HG02798 (cell line): ENCODE results near the gene PIK3R3.
"Not testable (repeated sequence)": the region's sequence is repeated elsewhere in the genome, so short reads cannot be mapped to it uniquely, and the experiment has no call there.

ENCODE experiments used
- ATAC-seq: cut with Tn5 transposase; IDR thresholded peaks from one replicate; pipeline ENCODE4 v1.9.1; 2021; ENCODE audit warnings: mild to moderate bottlenecking; ENCODE audit not compliant: unreplicated experiment, poor library complexity

Gene PIK3R3

DNA sequence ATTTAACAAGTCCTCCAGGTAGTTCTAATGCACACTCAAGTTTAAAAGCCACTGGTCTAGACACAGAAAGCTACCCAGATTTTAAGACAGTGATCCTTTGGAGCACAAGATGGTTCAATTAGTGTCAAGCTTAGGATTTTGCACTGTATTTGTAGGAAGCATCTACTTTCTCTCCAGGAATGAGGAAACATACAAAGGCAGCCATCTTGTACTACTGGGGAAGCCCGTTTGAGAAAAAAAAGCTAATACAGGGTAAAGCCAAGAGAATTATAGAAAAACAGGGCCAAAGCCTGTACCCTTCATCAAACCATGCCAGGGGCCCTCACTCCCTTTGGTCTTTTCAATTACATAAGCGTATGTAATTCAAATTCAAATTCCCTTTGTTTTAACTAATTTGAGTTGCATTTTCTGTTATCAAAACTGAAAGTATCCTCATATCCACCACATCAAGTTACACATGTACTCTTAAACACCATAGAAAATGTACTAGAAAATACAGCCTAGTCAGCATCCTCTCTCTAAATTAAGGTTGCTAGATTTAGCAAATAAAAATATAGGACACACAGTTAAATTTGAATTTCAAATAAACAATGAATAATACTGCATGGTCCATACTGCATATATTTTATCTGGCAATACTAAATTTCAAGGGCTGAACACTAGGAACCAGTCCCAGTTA lies 17.4 kb downstream of the PIK3R3 start:
- ATAC-seq, result no peak

DNA sequence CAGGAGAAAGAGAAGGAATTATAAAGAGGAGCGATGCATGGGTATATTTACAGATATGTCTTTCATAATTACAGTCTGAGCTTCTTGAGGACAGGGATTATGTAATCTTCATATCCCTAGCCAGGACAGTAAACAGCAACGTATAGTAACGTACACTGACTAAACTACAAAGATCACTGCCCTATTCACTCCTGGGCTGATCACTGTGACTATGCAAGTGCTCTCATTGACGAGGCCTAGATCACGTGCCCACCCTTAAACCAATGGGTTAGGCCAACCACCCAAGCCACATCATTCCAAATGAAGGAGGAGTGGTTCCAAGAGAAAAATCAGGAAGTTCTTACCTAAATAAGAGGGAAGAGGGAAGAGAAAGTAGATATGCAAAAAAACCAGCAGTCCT lies 18.5 kb downstream of the PIK3R3 start:
- no peak for ATAC-seq

DNA sequence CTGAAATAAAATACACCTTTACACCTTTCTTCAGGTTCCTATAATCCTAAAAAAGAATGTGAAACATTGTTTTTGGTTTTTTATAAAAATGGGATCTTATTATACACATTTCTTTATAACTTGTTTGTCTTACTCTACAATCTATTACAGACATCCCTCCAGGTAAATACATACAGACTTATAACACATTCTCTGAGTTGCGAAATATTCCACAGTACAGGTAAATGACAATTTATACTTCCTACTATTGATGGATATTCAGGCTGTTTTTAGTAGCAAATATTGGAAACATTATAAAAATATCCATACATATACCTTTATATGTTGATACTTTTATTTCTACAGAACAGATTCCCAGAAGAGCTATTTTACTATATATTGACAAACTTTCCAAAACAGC lies 20.3 kb downstream of the PIK3R3 start:
- ATAC-seq, result no peak

DNA sequence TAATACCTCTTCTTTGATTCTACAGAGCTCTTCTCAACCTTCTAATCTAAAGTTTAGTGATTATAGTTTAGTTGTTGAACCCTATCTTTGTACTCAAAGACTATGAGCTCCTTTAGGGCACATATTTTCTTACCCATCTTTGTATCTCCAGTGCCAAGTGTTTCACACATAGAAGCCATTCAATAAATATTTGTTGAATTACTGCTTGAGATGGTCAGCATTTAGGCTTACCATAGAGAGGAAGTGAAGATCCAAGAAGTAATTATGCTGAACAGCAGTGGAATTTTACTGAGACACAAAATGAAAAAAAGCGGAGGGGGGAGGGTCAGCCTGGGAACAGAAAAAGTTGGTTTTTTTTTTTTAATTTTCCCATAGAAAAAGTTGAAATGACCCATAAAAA lies 21.9 kb downstream of the PIK3R3 start:
- no peak for ATAC-seq

DNA sequence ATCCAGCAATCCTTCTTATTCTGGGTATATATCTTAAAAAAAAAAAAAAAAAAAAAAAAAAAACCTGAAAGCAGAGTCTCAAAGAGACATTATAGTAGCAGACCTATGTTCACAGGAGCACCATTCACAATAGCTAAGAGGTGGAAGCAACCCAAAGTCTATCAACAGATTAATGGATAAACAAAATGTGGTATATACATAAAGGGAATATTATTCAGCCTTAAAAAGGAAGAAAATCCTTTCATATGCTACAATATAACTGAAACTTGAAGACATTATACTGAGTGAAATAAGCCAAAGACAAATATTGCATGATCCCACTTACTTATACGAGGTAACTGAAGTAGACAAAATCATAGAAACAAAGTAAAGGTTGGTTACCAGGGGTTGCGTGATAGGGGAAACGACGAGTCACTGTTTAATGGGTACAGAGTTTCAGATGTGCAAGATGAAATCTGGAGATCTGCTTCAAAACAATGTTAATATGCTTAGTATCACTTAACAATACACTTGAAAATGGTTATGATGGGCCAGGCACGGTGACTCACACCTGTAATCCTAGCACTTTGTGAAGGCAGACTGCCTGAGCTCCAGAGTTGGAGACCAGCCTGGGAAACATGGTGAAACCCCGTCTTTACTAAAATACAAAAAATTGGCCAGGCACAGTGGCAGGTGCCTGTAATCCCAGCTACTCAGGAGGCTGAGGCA lies 29.5 kb downstream of the PIK3R3 start:
- no peak for ATAC-seq

DNA sequence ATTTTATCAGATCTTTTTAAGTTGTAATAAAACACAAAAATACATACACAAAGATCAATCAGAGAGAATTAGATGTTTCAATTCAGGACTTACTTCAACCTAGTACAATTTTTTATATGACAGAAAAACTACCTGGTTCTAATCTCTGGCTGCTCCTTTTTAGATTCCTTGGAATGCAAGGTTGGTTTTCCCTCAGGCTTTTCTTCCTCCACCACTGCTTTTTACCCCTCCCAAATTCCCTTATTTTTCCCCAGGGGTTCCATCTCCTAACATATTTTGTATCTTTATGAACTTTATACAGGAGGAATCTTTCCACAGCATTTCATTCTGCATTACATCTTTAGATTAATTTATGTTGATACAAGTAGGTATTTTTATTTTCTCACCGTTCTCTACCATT lies 33.2 kb downstream of the PIK3R3 start:
- ATAC-seq, result no peak

DNA sequence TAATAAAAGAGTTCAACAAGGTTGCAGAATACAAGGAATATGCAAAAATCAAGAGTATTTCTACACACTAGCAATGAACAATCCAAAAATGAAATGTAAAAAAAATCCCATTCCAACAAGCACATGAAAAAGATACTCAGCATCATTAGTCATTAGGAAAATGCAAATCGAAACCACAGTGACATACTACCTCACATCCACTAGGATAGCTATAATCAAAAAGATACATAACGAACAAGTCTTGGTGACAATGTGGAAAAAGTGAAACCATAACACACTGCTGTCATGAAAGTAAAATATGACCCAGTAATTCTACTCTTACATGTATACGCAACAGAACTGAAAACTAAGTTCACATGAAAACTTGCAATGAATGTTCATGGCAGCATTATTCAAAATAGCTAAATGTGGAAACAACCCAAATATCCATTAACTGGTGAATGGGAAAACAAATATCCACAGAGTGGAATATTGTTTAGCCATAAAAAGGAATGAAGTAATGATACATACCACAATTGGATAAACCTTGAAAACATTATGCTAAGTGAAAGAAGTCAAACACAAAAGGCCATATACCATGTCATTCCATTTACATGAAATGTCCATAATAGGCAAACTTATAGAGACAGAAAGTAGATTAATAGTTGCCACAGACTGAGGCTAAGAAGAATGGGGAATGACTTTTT lies 34.3 kb downstream of the PIK3R3 start:
- ATAC-seq, result no peak

DNA sequence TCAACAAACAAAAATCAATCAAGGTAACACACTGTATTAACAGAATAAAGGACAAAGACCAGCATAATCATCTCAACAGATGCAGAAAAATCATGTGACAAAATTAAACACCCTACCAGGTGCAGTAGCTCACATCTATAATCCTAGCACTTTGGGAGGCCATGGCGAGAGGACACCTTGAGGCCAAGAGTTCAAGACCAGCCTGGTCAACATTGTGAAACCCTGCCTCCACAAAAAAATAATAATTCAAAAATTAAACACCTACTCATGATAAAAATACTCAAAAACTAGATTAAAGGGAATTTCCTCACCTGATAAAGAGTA lies 35.3 kb downstream of the PIK3R3 start:
- ATAC-seq, result no peak

DNA sequence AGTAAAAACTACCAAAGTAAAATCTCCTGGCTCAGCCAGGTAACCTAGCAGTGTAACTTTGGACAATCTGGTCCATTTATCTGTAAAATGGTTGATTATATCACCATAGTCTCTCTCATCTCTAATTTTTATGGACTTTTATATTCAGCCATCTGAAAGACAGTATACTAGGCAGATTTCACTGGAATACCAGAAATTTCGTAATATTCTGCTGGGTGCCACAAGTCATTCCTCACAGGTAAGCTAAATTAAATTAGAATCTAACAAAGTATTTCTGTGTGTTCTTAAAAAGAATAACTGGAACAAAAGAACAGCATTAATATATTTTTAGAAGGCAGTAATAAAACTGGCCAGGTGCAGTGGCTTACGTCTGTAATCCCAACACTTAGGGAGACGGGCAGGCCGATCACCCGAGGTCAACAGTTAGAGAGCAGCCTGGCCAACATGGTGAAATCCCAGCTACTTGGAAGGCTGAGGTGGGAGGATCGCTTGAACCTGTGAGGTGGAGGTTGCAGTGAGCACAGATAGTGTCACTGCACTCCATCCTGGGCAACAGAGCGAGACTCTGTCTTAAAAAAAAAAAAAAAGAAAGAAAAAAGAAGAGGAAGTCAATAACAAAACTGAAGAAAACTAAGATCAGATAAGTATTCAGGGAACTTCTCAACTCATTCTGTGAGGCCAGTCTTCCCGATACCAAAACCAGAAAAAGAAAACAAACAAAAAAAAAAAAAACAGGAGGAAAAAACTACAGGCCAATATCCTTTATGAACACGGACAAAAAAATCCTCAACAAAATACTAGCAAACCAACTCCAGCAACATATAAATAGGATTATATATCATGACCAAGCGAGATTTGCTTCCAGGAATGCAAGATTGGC lies 35.9 kb downstream of the PIK3R3 start:
- no peak for ATAC-seq

DNA sequence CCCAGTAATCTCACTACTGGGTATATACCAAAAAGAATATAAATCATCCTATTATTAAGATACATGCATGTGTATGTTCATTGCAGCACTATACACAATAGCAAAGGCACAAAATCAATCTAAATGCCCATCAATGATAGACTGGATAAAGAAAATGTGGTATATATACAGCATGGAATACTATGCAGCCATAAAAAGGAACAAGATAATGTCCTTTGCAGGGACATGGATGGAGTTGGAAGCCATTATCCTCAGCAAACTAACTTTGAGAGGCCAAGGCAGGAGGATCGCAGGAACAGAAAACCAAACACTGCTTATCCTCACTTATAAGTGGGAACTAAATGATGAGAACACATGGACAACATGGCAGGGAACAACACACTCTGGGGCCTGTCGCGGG lies 37.3 kb downstream of the PIK3R3 start:
- not testable (repeated sequence) for ATAC-seq

DNA sequence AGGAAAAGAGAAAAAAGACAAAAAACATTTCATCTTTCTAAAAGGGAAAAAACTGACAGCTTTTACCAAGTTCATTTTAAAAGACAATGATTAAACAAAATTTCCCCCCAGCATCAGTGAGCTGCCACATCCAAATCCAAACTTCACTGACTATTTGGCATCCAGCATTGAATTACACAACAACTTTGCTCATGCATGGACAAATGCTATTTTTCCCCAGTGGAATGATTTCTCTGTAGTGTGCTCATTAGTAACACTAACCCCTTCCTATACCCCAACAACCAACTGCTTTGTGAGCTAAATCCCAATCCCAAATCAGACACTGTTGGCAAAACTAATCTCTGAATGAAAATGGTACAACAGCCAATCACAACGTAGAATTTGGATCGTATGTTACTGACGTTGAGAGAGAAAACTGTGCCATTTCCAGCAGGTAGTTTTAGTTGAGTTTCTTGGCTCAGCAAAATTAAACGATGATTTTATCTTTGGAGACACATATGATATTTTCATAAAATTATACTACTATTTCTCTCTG lies 37.9 kb downstream of the PIK3R3 start:
- no peak for ATAC-seq

DNA sequence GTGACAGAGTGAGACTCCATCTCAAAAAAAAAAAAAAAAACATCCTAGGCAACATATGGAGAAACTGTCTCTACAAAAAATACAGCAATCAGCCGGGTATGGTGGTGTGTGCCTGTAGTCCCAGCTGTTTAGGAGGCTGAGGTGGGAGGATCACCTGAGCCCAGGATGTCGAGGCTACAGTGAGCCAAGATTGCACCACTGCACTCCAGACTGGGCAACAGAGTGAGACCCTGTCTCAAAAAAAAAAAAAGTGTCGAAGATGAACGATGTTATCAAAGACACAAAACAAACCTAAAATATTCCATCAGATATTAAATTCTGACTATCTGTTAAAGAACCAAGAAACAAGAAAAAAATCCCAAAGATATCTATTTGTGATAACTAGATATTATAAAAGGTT lies 38.6 kb downstream of the PIK3R3 start:
- ATAC-seq, result not testable (repeated sequence)

DNA sequence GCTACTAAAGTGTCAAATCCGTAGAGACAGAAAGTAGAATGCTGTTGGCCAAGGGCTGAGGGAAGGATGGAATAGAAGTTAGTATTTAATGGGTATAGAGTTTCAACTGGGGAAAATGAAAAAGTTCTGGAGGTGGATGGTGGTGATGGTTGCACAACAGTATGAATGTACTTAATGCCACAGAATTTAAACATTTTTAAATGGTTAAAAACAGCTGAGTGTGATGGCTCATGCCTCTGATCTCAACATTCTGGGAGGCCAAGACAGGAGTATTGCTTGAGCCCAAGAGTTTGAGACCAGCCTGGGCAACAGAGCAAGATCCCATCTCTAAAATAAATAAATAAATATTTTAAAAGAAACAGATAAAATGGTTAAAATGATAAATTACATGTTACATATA lies 44.5 kb downstream of the PIK3R3 start:
- ATAC-seq, result no peak

DNA sequence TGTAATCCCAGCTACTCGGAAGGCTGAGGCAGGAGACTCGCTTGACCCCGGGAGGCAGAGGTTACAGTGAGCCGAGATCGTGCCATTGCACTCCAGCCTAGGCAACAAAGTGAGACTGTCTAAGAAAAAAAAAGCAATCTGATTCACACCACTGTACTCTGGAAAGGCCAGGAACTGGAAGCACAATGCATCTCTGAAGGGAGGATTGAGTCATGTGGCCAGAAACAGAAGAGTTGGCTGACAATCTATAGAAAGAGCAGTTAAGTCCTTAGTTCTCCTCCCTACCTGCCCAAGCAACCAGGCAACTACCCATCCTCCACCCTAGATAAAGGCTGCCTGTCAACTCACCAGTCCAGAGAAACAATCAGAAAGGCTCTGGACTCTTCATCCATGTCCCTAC lies 45.9 kb downstream of the PIK3R3 start:
- no peak for ATAC-seq

DNA sequence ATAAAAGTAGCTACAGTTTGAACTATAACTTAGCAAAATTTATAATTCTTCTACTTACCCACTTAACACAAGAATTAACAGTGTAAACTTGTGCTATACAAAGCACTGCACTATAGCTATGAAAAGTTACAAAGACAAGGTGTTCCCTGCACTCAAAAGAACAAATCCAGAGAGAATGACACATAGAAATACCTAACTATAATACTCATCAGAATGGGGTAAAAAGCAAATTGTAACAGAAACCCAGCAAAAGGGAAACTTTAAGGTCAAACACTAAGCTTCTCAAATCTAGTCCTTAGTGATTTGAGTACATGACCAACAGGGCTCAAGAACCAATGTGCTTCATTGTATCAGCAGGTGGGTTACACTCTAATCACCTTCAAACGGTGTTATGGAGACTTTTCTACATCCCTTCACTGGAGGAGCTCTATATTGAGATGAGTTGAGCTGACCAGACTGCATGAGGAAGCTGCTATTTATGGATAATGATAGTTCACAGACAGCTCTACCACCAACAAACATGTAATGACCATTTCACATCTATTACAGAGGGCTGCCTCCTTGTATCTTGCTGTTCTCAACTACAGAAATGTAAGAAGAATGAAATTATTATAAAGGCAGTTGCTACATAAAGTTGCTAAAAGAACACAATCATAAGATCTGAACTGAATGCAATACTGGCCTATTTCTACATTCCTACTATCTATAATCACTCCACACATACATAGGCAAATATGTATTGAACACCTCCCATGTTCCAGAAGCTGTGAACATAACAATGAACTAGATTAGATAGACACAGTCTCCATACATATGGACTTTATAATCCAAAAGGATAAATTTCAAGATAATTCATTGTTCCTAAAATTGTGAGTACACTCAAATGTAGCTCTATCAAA lies 47.6 kb downstream of the PIK3R3 start:
- no peak for ATAC-seq

DNA sequence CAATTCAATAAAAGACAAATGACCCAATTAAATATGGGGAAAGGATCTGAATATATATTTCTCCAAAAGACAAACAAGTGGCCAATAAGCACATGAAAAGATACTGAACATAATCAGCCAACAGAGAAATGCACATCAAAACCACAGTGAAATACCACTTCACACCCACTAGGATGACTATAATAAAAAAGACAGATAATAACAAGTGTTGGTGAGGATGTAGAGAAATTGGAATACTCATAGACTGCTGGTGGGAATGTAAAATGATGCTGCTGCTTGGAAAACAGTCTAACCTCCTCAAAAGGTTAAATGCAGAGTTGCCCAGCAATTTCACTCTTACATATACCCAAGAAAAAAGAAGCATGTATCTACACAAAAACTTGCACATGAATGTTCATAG lies 48.9 kb downstream of the PIK3R3 start:
- ATAC-seq, result no peak

DNA sequence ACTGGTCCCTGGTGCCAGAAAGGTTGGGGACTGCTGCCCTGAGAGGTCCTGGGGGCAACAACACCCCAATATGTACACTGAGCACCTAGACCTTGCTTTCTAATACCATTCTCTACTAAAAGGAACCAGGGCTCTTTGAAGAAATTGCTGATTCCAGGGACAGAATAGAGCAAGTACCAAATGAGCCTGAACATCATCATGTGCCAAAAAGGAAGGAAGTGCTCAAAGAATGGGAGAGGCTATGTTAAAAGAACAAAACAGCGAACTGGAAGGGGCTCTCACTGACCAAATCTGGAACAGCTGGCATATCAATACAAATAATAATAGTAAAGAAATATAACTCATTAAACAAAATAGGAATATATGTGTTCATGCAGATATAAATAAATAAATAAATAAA lies 50.8 kb downstream of the PIK3R3 start:
- no peak for ATAC-seq

DNA sequence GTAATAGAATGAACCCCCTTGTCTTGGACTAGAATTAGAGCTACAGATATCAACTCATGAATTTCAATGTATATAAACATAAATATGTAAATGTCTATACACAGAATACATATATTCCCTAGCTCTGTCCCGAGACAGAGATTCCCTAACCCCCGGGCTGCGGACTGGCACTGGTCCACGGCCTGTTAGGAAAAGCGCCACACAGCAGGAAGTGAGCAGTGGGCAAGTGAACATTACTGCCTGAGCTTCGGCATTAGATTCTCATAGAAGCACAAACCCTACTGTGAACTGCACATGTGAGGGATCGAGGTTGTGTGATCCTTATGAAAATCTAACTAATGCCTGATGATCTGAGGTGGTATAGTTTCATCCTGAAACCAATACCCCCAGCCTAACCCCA lies 51.2 kb downstream of the PIK3R3 start:
- ATAC-seq, result no peak

DNA sequence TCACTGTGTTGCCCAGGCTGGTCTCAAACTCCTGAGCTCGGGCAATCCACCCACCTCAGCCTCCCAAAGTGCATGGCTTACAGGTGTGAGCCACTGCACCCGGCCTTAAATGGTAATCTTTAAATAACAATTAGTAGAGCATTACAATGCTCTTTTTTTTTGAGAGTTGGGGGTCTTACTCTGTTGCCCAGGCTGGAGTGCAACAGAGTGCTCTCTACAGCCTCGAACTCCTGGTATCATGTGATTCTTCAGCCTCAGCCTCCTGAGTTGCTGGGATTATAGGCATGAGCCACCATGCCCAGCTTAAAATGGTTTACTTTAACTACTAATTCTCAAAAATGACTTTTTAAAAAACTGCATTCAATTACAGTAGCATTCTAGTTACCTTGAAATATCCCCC lies 52.2 kb downstream of the PIK3R3 start:
- no peak for ATAC-seq

DNA sequence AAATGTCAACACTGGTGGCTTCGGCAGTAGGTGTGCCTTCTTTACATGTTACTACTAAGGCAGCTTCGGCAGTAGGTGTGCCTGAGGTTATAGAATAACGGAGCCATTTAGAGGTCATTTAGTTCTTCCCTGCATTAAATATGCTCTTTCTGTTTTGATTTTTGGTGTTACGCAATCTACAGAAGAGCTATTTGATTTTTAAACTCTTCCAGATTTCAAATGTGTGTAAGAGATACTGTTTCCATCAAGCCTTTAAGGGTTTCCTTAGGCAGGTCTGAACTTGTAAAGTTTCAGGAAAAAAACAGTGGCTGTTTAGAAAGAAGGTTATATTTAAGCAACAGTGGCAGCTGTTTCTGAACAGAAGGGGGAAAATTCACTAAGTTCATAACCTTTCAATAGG lies 54.8 kb downstream of the PIK3R3 start:
- ATAC-seq, result no peak
